Measurements from ENCODE around the gene CXCL11. TPM values are rescaled to one million over a fixed set of nuclear protein-coding genes. Genes with fewer than 3 reads are reported as not detected.

Gene CXCL11
- total RNA-seq = not detected

DNA sequence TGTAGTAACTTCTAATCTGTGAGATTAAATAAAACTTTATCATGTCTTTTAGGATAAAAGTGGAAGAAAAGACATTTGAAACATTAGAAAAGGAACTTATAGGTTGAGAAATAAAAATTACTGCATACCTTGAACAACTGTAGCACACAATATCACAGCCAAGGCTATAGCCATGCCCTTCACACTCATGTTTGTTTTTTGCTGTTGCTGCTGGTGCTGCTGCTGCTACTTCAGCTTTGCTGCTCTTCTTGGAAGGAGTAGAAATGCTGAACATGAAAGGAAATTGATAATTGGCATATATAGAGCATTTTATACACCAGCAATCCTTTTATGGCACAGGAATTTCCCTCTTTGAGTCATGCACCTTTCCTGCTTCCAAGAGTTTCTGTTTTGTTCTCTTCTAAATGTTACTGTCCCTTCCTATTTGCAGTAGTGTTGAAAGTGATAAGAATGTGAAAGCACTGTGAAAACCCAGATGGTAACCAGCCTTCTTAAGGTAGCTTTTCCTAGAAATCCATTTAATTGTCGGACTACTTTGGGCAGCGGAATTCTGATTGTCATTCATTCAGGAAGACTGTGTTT is at the start of gene CXCL11:
CXCL11 (minus strand) TSS at position 272 of the 582 bp plus-strand sequence; CDS start at position 189, 83 bp downstream.
- no peaks in the 10 kb centered on the region for H3K36me3 ChIP-seq
- DNase-seq (no peak), ATAC-seq (no peak)
- no peaks in the 10 kb centered on the region for H3K27me3 ChIP-seq
- no peaks in the 10 kb centered on the region for H3K9me3 ChIP-seq
- TF ChIP-seq POLR2A (IDR thresholded peaks at IDR 0.05) = no peak
- TF ChIP-seq, protein P1, sequence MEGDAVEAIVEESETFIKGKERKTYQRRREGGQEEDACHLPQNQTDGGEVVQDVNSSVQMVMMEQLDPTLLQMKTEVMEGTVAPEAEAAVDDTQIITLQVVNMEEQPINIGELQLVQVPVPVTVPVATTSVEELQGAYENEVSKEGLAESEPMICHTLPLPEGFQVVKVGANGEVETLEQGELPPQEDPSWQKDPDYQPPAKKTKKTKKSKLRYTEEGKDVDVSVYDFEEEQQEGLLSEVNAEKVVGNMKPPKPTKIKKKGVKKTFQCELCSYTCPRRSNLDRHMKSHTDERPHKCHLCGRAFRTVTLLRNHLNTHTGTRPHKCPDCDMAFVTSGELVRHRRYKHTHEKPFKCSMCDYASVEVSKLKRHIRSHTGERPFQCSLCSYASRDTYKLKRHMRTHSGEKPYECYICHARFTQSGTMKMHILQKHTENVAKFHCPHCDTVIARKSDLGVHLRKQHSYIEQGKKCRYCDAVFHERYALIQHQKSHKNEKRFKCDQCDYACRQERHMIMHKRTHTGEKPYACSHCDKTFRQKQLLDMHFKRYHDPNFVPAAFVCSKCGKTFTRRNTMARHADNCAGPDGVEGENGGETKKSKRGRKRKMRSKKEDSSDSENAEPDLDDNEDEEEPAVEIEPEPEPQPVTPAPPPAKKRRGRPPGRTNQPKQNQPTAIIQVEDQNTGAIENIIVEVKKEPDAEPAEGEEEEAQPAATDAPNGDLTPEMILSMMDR (IDR thresholded peaks at IDR 0.05 in 4 of 5, conservative IDR thresholded peaks at IDR 0.05 in 1 of 5) = no peak
- H3K4me3 ChIP-seq = no peak within 1 kb of the TSS
- intact Hi-C loops (cut with DNase I; ENCODE audit: low total_unique reads) (no loop called here), in situ Hi-C loops (cut with MboI; ENCODE audit: low sequenced_read_pairs in 4 of 4) (no loop called here)
- H3K4me1 ChIP-seq = no peaks in the 10 kb centered on the region
- no peak within 1 kb of the TSS for H3K27ac ChIP-seq

DNA sequence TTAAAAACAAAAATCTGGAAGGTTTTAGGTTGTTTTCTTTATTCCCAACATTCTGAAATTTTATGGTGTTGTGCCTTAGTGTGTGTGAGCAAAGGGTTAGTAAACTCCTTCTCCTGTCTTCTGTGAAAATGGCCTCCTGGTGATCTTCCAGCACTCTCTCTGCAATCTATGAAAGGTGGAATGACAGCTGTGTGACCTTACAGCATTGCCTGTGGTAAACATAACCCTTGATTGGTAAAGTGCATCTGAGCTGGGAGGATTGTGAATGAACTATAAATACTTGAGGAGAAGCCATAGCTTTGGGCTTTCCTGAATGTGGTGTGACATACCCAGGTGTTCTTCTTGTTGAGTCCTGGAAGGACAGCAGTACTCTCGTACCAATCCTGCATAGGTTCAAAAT is 48.7 kb upstream of the CXCL11 start:
- peak; percentile 63 to 68 for ATAC-seq
- in situ Hi-C loops (cut with MboI; ENCODE audit: low sequenced_read_pairs in 4 of 4) (no loop called here), intact Hi-C loops (cut with DNase I; ENCODE audit: low total_unique reads) (loop anchor here (5.0 to 10.0 kb wide), 2 partner anchors 113 to 410 kb away; partner anchors contain the start of gene G3BP2)
- H3K36me3 ChIP-seq = no peaks in the 10 kb centered on the region
- no peaks in the 10 kb centered on the region for H3K9me3 ChIP-seq
- H3K4me3 ChIP-seq = no peak overlapping the region
- peaks cover 61 to 72% of the 10 kb centered on the region in 2 donors for H3K4me1 ChIP-seq
- no peaks in the 10 kb centered on the region for H3K27me3 ChIP-seq
- peak; percentile 9 to 34 for TF ChIP-seq POLR2A (IDR thresholded peaks at IDR 0.05)
- TF ChIP-seq, protein P1 (IDR thresholded peaks at IDR 0.05 in 4 of 5, conservative IDR thresholded peaks at IDR 0.05 in 1 of 5) = no peak
- DNase-seq = peak; percentile 42 to 44
- H3K27ac ChIP-seq = peak overlapping the region; percentile 80 to 93 (median 84)

DNA sequence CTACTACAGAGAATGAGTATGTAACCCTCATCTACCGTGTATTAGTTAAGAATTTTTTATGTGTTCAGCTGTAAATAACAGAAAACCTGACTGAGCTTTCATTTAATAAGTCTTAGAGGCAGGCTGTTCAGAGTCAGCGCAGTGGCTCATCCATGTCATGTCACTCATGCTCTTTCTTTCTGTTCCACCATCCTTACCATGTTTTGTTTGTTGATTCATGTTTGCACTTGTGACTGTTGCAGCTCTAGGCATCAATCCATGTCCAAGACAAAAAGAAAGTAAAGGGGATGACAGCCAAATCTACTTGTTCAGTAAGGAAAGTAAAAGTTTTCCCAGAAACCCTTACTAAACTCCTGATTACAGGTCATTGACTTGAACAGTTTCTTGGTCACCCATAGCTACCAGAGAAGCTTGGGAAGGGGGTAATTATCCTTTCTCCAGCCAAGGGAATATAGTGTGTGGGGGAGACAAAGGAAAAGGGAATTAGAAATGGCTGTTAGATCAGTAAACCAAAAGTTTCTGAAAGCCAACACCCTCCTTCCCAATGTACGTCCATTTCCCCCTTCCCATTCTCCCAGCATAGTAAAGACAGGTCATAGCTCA is 47.6 kb upstream of the CXCL11 start:
- Histone ChIP-seq H3K4me1 (peaks cover 60 to 62% of the 10 kb centered on the region in 2 donors), H3K27ac (peak overlapping the region; percentile 80 to 93 (median 84)), H3K36me3 (no peaks in the 10 kb centered on the region), H3K4me3 (no peak overlapping the region), H3K27me3 (no peaks in the 10 kb centered on the region), H3K9me3 (no peaks in the 10 kb centered on the region)
- TF ChIP-seq POLR2A (IDR thresholded peaks at IDR 0.05) = no peak
- ATAC-seq (no peak), DNase-seq (no peak)
- in situ Hi-C loops (cut with MboI; ENCODE audit: low sequenced_read_pairs in 4 of 4) = no loop called here
- intact Hi-C loops (cut with DNase I; ENCODE audit: low total_unique reads) = loop anchor here (5.0 to 10.0 kb wide), 2 partner anchors 114 to 409 kb away; partner anchors contain the start of gene G3BP2

GRCh38 chr4:76078033-76078613 is 42.3 kb upstream of the CXCL11 start:
- no peaks in the 10 kb centered on the region for H3K9me3 ChIP-seq
- peak; percentile 68 to 73 for ATAC-seq
- peak; percentile 55 to 57 for DNase-seq
- TF ChIP-seq, protein P1 (IDR thresholded peaks at IDR 0.05 in 4 of 5, conservative IDR thresholded peaks at IDR 0.05 in 1 of 5) = no peak
- peak in 1 of 2 donors; percentile 20 for TF ChIP-seq POLR2A (IDR thresholded peaks at IDR 0.05)
- intact Hi-C loops (cut with DNase I; ENCODE audit: low total_unique reads) (loop anchor here (10.0 kb wide), 2 partner anchors 353 to 867 kb away; partner anchors contain the start of genes SEPTIN11 and USO1), in situ Hi-C loops (cut with MboI; ENCODE audit: low sequenced_read_pairs in 4 of 4) (no loop called here)
- H3K36me3 ChIP-seq = no peaks in the 10 kb centered on the region
- no peaks in the 10 kb centered on the region for H3K27me3 ChIP-seq
- peak overlapping the region; percentile 80 to 93 (median 84) for H3K27ac ChIP-seq
- H3K4me1 ChIP-seq = peaks cover 34 to 44% of the 10 kb centered on the region in 2 donors
- peak overlapping the region; percentile 32 to 61 (median 48) for H3K4me3 ChIP-seq

Measured in gastrocnemius medialis (tissue), 4 donors.